MG63 (cell line): Measurements from ENCODE around the gene EXOC3L1. TPM values are rescaled to one million over a fixed set of nuclear protein-coding genes. Genes with fewer than 3 reads are reported as not detected.

Experiments
- DNase-seq: peaks from one replicate; pipeline ENCODE4 v3.0.0-alpha.2; 2020
- H3K27me3 ChIP-seq: fragments of 250-450 bp; sonication (Bioruptor Pico); 2 replicates; pipeline ENCODE4 v1.5.1; 2020; ENCODE audit warnings: mild to moderate bottlenecking, moderate library complexity
- H3K36me3 ChIP-seq: fragments of 250-450 bp; sonication (Bioruptor Pico); 2 replicates; pipeline ENCODE4 v1.5.1; 2020; ENCODE audit warnings: mild to moderate bottlenecking, moderate library complexity
- H3K4me3 ChIP-seq: fragments of 250-450 bp; sonication (Bioruptor Pico); 2 replicates; pipeline ENCODE4 v1.5.1; 2020; ENCODE audit warnings: mild to moderate bottlenecking, moderate library complexity
- H3K9me3 ChIP-seq: fragments of 250-450 bp; sonication (Bioruptor Pico); 2 replicates; pipeline ENCODE4 v1.5.1; 2020; ENCODE audit warnings: mild to moderate bottlenecking, moderate library complexity
- total RNA-seq: library from RNA; depleted of rRNA; stranded (reverse); fragments of >200 nt; shearing (Covaris generic); gene quantifications from 2 replicates; pipeline ENCODE4 v1.2.3, GENCODE V29; 2014; ENCODE audit warnings: low replicate concordance; rRNA removed

The EXOC3L1 gene
- total RNA-seq: not detected in 2 replicates

- no peak within 1 kb of the TSS for H3K4me3 ChIP-seq
- peaks cover 10% of the 10 kb centered on the region for H3K36me3 ChIP-seq
- H3K27me3 ChIP-seq: no peaks in the 10 kb centered on the region
- no peaks in the 10 kb centered on the region for H3K9me3 ChIP-seq
- no peak for DNase-seq
Observed at GRCh38 chr16:67190041-67190440, at the start of gene EXOC3L1. TSS of gene EXOC3L1 (minus strand) at chr16:67190136. CDS start at chr16:67189676, 460 bp downstream.

GRCh38 chr16:67238806-67239470 is 49.0 kb upstream of the EXOC3L1 start:
- no peak overlapping the region for H3K4me3 ChIP-seq
- H3K36me3 ChIP-seq: no peaks in the 10 kb centered on the region; the same call in 1 of the 2 replicates
- H3K9me3 ChIP-seq: no peaks in the 10 kb centered on the region
- no peak for DNase-seq
- H3K27me3 ChIP-seq: no peaks in the 10 kb centered on the region

- Histone ChIP-seq H3K36me3 (no peaks in the 10 kb centered on the region; the same call in 1 of the 2 replicates), H3K9me3 (no peaks in the 10 kb centered on the region), H3K27me3 (no peaks in the 10 kb centered on the region), H3K4me3 (no peak overlapping the region)
- no peak for DNase-seq
Observed at GRCh38 chr16:67238278-67238575, 48.3 kb upstream of the EXOC3L1 start.

- H3K4me3 ChIP-seq: no peak overlapping the region
- no peaks in the 10 kb centered on the region for H3K27me3 ChIP-seq
- no peaks in the 10 kb centered on the region; the same call in 1 of the 2 replicates for H3K36me3 ChIP-seq
- no peak for DNase-seq
- no peaks in the 10 kb centered on the region for H3K9me3 ChIP-seq
Observed at GRCh38 chr16:67237396-67238277, 47.7 kb upstream of the EXOC3L1 start.

- H3K36me3 ChIP-seq: peaks cover 2% of the 10 kb centered on the region
Observed at GRCh38 chr16:67236563-67237395, 46.8 kb upstream of the EXOC3L1 start.

GRCh38 chr16:67235816-67236562 is 46.1 kb upstream of the EXOC3L1 start:
- DNase-seq: no peak
- Histone ChIP-seq H3K36me3 (peaks cover 4% of the 10 kb centered on the region), H3K27me3 (no peaks in the 10 kb centered on the region), H3K9me3 (no peaks in the 10 kb centered on the region), H3K4me3 (no peak overlapping the region)

More at GRCh38 chr16:67236563-67237395, 46.8 kb upstream of the EXOC3L1 start:
- H3K4me3 ChIP-seq: no peak overlapping the region
- DNase-seq: peak; percentile 50
- H3K27me3 ChIP-seq: no peaks in the 10 kb centered on the region
- no peaks in the 10 kb centered on the region for H3K9me3 ChIP-seq

- H3K27me3 ChIP-seq: no peaks in the 10 kb centered on the region
- no peaks in the 10 kb centered on the region for H3K9me3 ChIP-seq
- no peak for DNase-seq
- no peak overlapping the region for H3K4me3 ChIP-seq
- H3K36me3 ChIP-seq: peaks cover 11% of the 10 kb centered on the region
Observed at GRCh38 chr16:67234180-67234597, 44.3 kb upstream of the EXOC3L1 start.

- Histone ChIP-seq H3K9me3 (no peaks in the 10 kb centered on the region), H3K27me3 (no peaks in the 10 kb centered on the region), H3K4me3 (no peak overlapping the region), H3K36me3 (peaks cover 14% of the 10 kb centered on the region)
- DNase-seq: no peak
Observed at GRCh38 chr16:67233596-67233995, 43.7 kb upstream of the EXOC3L1 start.

GRCh38 chr16:67230809-67231660 is 41.1 kb upstream of the EXOC3L1 start:
- Histone ChIP-seq H3K27me3 (no peaks in the 10 kb centered on the region), H3K36me3 (peaks cover 19% of the 10 kb centered on the region), H3K9me3 (no peaks in the 10 kb centered on the region), H3K4me3 (no peak overlapping the region)
- DNase-seq: no peak

GRCh38 chr16:67229906-67230808 is 40.2 kb upstream of the EXOC3L1 start:
- Histone ChIP-seq H3K4me3 (no peak overlapping the region), H3K9me3 (no peaks in the 10 kb centered on the region), H3K27me3 (no peaks in the 10 kb centered on the region), H3K36me3 (peaks cover 19% of the 10 kb centered on the region)
- no peak for DNase-seq

GRCh38 chr16:67228905-67229304 is 39.0 kb upstream of the EXOC3L1 start:
- no peak for DNase-seq
- Histone ChIP-seq H3K9me3 (no peaks in the 10 kb centered on the region), H3K36me3 (peaks cover 19% of the 10 kb centered on the region), H3K27me3 (no peaks in the 10 kb centered on the region), H3K4me3 (no peak overlapping the region)

- Histone ChIP-seq H3K4me3 (peak overlapping the region; percentile 95), H3K36me3 (peaks cover 19% of the 10 kb centered on the region)
- DNase-seq: no peak
Observed at GRCh38 chr16:67228034-67228785, 38.3 kb upstream of the EXOC3L1 start.

GRCh38 chr16:67227567-67227921 is 37.6 kb upstream of the EXOC3L1 start:
- peaks cover 19% of the 10 kb centered on the region for H3K36me3 ChIP-seq
- H3K9me3 ChIP-seq: no peaks in the 10 kb centered on the region
- H3K27me3 ChIP-seq: no peaks in the 10 kb centered on the region
- DNase-seq: no peak
- H3K4me3 ChIP-seq: peak overlapping the region; percentile 95

More at GRCh38 chr16:67228034-67228785, 38.3 kb upstream of the EXOC3L1 start:
- no peaks in the 10 kb centered on the region for H3K27me3 ChIP-seq
- no peaks in the 10 kb centered on the region for H3K9me3 ChIP-seq
